RCC 7860 (cell line): ENCODE data around the gene C6orf15.
"Not testable (repeated sequence)": the region's sequence is repeated elsewhere in the genome, so short reads cannot be mapped to it uniquely, and the experiment has no call there.

Experiments
- DNase-seq: peaks from one replicate; pipeline ENCODE4 v3.0.0-alpha.2; 2015; ENCODE audit warnings: low spot score
- FAIRE-seq: peaks from 2 replicates; lab custom pipeline; 2012; peaks lifted over from hg19 to GRCh38; lab: Jason Lieb, UNC

Gene C6orf15

GRCh38 chr6:31070711-31071197, 41.6 kb downstream of the C6orf15 start:
- peak; percentile 69 for DNase-seq
- FAIRE-seq = no peak

DNA sequence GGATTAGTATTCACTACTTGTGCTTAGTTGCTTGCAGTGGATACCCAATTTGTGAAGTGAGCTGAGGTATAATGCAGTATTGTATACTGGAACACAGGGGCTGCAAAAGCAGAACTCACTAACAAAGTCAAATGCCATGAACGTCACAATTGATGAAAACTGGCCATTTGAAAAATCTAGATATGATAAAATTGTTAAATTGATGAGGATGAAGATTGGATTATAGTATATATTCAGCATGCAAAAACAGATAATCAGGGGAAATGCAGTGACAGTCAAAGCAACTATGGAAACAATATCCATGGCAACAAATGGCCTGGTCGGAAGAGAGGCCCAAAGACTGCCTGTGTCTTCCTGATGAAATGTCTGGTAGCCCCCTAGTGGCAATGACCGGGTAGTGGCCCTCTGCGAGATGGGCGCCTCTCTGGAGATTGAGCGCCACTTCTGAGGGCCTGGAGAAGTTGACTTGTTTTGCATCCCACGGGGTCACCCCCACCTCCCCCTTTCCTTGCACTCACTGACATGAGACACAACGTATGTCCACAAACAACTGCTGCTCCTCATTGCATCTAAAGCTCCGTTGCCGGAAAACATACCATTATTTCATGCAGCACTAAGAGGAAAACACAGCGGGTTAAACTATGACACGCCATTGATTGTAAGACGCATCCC, 43.6 kb downstream of the C6orf15 start:
- FAIRE-seq (no peak), DNase-seq (peak; percentile 69)

GRCh38 chr6:31067891-31068668, 44.3 kb downstream of the C6orf15 start:
- DNase-seq, FAIRE-seq: not testable (repeated sequence)

GRCh38 chr6:31067028-31067427, 45.3 kb downstream of the C6orf15 start:
- FAIRE-seq, DNase-seq: not testable (repeated sequence)

DNA sequence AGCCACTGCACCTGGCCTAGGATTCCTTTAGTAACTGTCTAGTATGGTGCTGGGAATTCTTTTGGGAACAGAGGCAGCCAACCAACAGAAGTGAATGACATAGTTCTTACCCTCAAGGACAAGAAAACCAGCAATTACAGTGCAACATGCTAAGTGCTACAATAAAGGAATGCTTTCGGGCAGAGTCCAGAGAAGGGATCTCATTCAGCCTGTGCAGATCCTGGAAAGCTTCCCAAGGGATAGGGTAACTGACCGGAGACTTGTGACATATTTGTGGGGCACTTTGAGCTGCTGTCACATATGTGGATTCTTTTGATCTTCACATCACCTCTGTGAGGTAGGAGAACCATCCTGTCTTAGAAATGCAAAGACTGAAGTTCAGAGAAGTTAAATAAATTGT, 46.8 kb downstream of the C6orf15 start:
- DNase-seq (no peak), FAIRE-seq (no peak)

DNA sequence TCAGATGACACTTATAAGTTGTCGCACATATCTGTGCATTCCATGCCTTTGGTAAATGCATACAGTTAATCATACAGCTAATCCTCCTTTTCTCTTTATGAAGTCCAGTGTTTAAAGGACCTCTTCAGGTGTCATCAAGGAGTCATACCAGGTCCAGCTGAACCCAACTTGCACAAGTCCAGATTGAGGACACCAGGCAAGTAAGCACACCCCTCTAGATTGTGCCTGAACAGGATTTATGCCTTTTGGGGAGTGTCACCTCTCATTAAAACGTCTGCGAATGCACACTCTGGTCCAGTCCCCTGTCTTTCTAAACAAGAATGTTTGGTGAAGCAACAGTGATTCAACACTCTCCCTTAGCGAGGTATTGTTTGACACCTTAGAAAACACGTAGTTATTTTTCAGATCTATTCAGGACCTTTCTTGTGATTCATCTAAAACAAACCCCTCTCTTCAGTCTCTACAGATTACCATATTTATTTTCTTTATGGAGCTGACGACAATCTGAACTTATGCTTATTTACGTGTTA, 48.4 kb downstream of the C6orf15 start:
- FAIRE-seq (no peak), DNase-seq (no peak)
